RWPE1 (cell line): Measurements from ENCODE around the gene RPS10.

Experiments used
- CTCF ChIA-PET: fragments of 350-600 bp; sonication (Branson Sonifier 250); formaldehyde crosslinking; extraction: SDS; loops from one replicate; lab custom pipeline; 2021; lab: Yijun Ruan, JAX
- POLR2A ChIA-PET: fragments of 400-600 bp; formaldehyde crosslinking; extraction: SDS; loops from one replicate; lab custom pipeline; 2020; ENCODE audit warnings: antibody characterized with exemption; ENCODE audit not compliant: low non-redundant PET; lab: Yijun Ruan, JAX
- DNase-seq: peaks from one replicate; pipeline ENCODE4 v3.0.0; 2012; ENCODE audit warnings: low spot score
- H3K27ac ChIP-seq: fragments of 450-650 bp; 2 replicates; pipeline ENCODE4 v1.5.1; 2017
- TF ChIP-seq, protein P1 (sequence below): fragments of 450-650 bp; conservative IDR thresholded peaks from 2 replicates; pipeline ENCODE4 v1.5.1; 2017; ENCODE audit warnings: low read depth, mild to moderate bottlenecking

The RPS10 gene

DNA sequence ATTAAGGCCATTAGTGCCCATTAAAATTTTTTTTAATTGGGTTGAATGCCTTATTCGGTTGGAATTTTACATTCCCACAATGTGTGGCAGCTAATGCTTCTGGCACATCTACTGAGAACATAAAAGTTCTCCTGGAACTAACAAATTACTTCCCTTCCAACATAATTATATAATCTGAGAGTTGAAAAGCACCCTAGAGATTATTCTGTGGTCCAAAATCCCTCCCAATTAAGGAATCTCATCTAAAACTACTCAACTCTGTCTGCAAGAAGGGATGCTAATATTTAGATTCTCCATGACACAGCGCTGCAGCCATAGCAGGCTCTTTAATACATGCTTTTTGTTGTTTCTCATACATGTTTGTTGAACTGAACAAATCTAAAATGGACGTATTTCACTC is 37.4 kb downstream of the RPS10 start:
- POLR2A ChIA-PET, result no interaction called here
- DNase-seq, result no peak
- TF ChIP-seq, protein P1, sequence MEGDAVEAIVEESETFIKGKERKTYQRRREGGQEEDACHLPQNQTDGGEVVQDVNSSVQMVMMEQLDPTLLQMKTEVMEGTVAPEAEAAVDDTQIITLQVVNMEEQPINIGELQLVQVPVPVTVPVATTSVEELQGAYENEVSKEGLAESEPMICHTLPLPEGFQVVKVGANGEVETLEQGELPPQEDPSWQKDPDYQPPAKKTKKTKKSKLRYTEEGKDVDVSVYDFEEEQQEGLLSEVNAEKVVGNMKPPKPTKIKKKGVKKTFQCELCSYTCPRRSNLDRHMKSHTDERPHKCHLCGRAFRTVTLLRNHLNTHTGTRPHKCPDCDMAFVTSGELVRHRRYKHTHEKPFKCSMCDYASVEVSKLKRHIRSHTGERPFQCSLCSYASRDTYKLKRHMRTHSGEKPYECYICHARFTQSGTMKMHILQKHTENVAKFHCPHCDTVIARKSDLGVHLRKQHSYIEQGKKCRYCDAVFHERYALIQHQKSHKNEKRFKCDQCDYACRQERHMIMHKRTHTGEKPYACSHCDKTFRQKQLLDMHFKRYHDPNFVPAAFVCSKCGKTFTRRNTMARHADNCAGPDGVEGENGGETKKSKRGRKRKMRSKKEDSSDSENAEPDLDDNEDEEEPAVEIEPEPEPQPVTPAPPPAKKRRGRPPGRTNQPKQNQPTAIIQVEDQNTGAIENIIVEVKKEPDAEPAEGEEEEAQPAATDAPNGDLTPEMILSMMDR, result no peak
- H3K27ac ChIP-seq, result no peak overlapping the region
- CTCF ChIA-PET, result no interaction called here

DNA sequence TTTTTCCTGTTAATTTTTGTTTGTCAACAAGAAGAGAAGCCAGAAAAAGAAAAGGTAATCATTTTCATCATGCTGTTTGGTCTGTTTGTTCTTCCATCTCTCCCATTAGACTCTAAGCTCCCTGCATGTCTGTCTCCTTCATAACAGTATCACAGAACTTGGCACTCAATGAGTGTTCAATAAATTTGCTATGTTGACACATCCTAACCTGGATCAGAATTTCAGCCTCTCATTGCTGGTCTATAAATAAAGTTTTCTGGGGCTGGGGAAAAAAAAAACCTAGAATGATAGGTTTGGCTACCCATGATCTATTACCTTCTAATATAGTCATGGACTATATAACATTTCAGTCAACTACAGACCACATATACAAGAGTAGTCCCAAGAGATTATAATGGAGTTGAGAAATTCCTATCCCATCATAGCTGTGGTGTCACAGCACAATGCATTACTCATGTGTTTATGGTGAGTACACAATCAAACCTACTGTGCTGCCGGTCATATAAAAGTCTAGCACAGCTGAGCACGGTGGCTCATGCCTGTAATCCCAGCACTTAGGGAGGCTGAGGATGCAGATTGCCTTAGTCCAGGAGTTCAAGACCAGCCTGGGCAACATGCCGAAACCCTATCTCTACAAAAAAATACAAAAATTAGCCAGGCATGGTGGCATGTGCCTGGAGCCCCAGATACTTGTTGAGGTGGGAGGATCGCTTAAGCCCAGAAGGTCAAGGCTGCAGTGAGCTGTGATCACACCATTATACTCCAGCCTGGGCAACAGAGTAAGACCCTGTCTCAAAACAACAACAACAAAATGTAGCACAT is 39.3 kb downstream of the RPS10 start:
- DNase-seq, result no peak
- POLR2A ChIA-PET, result no interaction called here
- CTCF ChIA-PET, result interaction anchor here (0.5 to 0.6 kb wide), 2 partner anchors 29 to 134 kb away, joined by 3 to 8 read pairs; no protein-coding TSS in a partner anchor
- TF ChIP-seq, protein P1, result no peak
- H3K27ac ChIP-seq, result no peak overlapping the region

DNA sequence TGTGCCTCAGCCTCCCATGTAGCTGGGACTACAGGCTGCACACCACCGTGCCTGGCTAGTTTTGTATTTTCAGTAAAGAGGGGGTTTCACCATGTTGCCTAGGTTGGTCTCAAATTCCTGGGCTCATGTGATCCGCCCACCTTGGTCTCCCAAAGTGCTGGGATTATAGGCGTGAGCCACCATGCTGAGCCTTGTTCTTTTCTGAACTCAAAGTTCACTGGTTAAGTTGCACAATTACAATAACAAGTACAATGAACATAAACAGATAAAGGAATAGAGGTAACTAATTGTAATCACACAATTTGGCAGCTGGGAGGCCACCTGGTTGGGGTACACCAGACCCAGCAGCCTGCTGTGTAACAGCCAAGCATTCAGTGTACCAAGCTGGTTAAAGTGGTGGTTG is 40.1 kb downstream of the RPS10 start:
- no peak overlapping the region for H3K27ac ChIP-seq
- CTCF ChIA-PET, result no interaction called here
- POLR2A ChIA-PET, result no interaction called here
- no peak for DNase-seq
- TF ChIP-seq, protein P1, result no peak

DNA sequence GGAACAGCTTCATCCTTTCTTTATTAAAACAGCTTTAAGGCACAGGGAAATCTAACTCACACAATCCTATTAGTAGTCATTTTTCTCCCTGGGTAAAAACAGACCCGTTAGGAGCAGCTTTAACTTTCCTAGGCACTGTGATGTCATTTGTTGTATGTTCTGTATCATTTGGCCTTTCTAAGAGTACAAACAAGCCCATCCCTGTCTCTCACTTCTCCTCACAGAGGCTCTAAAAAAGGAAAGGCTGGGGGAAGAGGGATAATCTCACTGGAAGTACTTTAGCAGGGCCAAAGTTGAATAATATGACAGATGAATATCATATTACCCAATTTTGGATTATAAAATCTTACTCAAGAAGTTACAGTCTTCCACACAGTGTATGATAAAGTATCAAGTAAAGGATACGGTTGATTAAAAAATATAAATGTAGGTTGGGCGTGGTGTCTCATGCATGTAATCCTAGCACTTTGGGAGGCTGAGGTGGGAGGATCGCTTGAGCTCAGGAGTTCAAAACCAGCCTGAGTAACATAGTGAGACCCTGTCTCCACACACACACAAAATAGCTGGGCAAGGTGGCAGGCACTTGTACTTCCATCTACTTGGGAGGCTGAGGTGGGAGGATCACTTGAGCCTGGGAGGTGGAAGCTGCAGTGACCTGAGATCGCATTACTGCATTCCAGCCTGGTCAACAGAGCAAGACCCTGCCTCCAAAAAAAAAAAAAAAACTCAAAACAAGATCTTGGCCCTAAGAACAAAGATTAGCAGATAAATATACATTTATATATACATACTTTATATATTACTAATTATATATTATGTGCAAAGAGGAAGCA is 41.3 kb downstream of the RPS10 start:
- POLR2A ChIA-PET, result no interaction called here
- DNase-seq, result no peak
- CTCF ChIA-PET, result no interaction called here
- H3K27ac ChIP-seq, result no peak overlapping the region
- TF ChIP-seq, protein P1, result no peak

DNA sequence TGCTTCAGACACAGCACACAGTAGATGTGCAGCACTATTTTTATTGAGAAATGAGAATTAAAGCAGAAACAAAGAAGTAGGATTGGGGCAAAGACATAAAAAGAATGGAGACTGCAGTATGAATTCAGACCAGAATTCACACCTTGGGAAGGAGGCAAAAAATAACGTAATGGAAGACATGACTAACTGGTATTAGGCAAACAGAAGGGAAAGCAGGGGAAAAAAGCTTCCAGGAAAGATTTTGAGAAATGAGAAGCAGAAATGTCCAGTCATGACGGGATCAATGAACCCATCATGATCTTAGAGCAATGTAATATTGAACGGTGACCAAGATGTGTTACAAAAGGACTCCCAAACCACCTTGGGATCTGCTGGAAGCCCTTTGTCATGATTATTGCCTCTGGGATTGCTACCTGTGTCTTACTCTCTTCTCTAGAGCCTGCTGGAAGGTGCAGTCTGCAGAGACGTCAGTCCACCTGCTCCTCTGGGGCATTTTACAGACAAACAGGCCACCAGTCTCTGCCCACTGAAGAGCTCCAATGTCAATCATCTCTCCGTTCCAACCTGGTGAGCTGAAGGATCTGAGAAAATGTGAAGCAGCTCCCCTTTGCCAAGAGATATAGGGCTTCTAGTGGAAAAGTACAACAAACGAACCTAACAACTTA is 42.1 kb downstream of the RPS10 start:
- TF ChIP-seq, protein P1, result no peak
- no peak for DNase-seq
- no peak overlapping the region for H3K27ac ChIP-seq
- CTCF ChIA-PET, result interaction anchor here (0.5 to 0.6 kb wide), 2 partner anchors 230 to 255 kb away, joined by 3 to 7 read pairs; no protein-coding TSS in a partner anchor
- POLR2A ChIA-PET, result interaction anchor here (0.7 kb wide), 1 partner anchor 33 kb away, joined by 3 read pairs; no protein-coding TSS in a partner anchor
